SK-N-SH treated with all-trans-retinoic acid at 6 μM for 48 hours (cell line): ENCODE results near the gene DIO1.

ENCODE experiments used
- ATAC-seq: fragments of 200-7000 bp; cut with Tn5 transposase; 3 replicates; pipeline ENCODE4 v1.9.1; 2020; ENCODE audit warnings: mild to moderate bottlenecking, moderate library complexity
- BACH2 ChIP-seq: fragments of 250-450 bp; sonication (Bioruptor Pico); IDR thresholded peaks from 2 replicates; pipeline ENCODE4 v1.9.0; 2021; ENCODE audit warnings: mild to moderate bottlenecking, borderline replicate concordance
- CREB5 ChIP-seq: fragments of 250-450 bp; sonication (Bioruptor Pico); IDR thresholded peaks from 2 replicates; pipeline ENCODE4 v1.5.1; 2020; ENCODE audit warnings: low read depth, mild to moderate bottlenecking, moderate library complexity
- CSDC2 ChIP-seq: fragments of 250-450 bp; sonication (Bioruptor Pico); IDR thresholded peaks from 2 replicates; pipeline ENCODE4 v1.5.0; 2020; ENCODE audit warnings: mild to moderate bottlenecking, moderate library complexity
- ESRRG ChIP-seq: fragments of 250-450 bp; sonication (Bioruptor Pico); IDR thresholded peaks from 2 replicates; pipeline ENCODE4 v1.6.1; 2021; ENCODE audit warnings: mild to moderate bottlenecking
- GLIS3 ChIP-seq: fragments of 250-450 bp; sonication (Bioruptor Pico); IDR thresholded peaks from 2 replicates; pipeline ENCODE4 v1.5.0; 2020; ENCODE audit warnings: mild to moderate bottlenecking, moderate library complexity
- OSR1 ChIP-seq: fragments of 250-450 bp; sonication (Bioruptor Pico); IDR thresholded peaks from 2 replicates; pipeline ENCODE4 v1.8.0; 2022; ENCODE audit warnings: moderate library complexity, mild to moderate bottlenecking, inconsistent platforms
- PPARA ChIP-seq: fragments of 250-450 bp; sonication (Bioruptor Pico); IDR thresholded peaks from 2 replicates; pipeline ENCODE4 v1.5.0; 2020; ENCODE audit warnings: mild to moderate bottlenecking, borderline replicate concordance
- RARB ChIP-seq: fragments of 250-450 bp; sonication (Bioruptor Pico); IDR thresholded peaks from 2 replicates; pipeline ENCODE4 v1.8.0; 2021; ENCODE audit warnings: mild to moderate bottlenecking, moderate library complexity
- SNAI2 ChIP-seq: fragments of 250-450 bp; sonication (Bioruptor Pico); IDR thresholded peaks from 2 replicates; pipeline ENCODE4 v1.5.0; 2020; ENCODE audit warnings: mild to moderate bottlenecking, moderate library complexity
- TCF4 ChIP-seq: fragments of 250-450 bp; sonication (Bioruptor Pico); IDR thresholded peaks from 2 replicates; pipeline ENCODE4 v1.8.0; 2021; ENCODE audit warnings: mild to moderate bottlenecking, moderate library complexity, borderline replicate concordance
- TOX ChIP-seq: fragments of 250-450 bp; sonication (Bioruptor Pico); IDR thresholded peaks from 2 replicates; pipeline ENCODE4 v1.8.0; 2021; ENCODE audit warnings: mild to moderate bottlenecking, moderate library complexity, borderline replicate concordance
- TSHZ2 ChIP-seq: fragments of 250-450 bp; sonication (Bioruptor Pico); IDR thresholded peaks from 2 replicates; pipeline ENCODE4 v1.5.0; 2020; ENCODE audit warnings: mild to moderate bottlenecking, moderate library complexity
- ZFP3 ChIP-seq: fragments of 250-450 bp; sonication (Bioruptor Pico); IDR thresholded peaks from 2 replicates; pipeline ENCODE4 v1.5.0; 2020; ENCODE audit warnings: mild to moderate bottlenecking, moderate library complexity
- ZNF565 ChIP-seq: fragments of 450-650 bp; formaldehyde crosslinking; conservative IDR thresholded peaks from 2 replicates; pipeline ENCODE4 v1.5.0; 2020; ENCODE audit warnings: low read depth, mild to moderate bottlenecking, moderate library complexity
- ZNF70 ChIP-seq: fragments of 450-650 bp; formaldehyde crosslinking; IDR thresholded peaks from 2 replicates; pipeline ENCODE4 v1.5.0; 2020; ENCODE audit warnings: mild to moderate bottlenecking, moderate library complexity
- ZNF8 ChIP-seq: fragments of 450-650 bp; formaldehyde crosslinking; IDR thresholded peaks from 2 replicates; pipeline ENCODE4 v1.5.0; 2020; ENCODE audit warnings: mild to moderate bottlenecking, moderate library complexity
- TF ChIP-seq, protein P1 (sequence below): fragments of 250-450 bp; sonication (Bioruptor Pico); IDR thresholded peaks from 2 replicates; pipeline ENCODE4 v1.8.0; 2021; ENCODE audit warnings: low read depth, mild to moderate bottlenecking, moderate library complexity, borderline replicate concordance
- TF ChIP-seq, protein P2 (sequence below): fragments of 250-450 bp; sonication (Bioruptor Pico); IDR thresholded peaks from 2 replicates; pipeline ENCODE4 v1.8.0; 2020; ENCODE audit warnings: mild to moderate bottlenecking, moderate library complexity, borderline replicate concordance
- TF ChIP-seq, protein P3 (sequence below): fragments of 250-450 bp; sonication (Bioruptor Pico); IDR thresholded peaks from 2 replicates; pipeline ENCODE4 v1.5.1; 2021; ENCODE audit warnings: mild to moderate bottlenecking, moderate library complexity

DIO1 gene

DNA sequence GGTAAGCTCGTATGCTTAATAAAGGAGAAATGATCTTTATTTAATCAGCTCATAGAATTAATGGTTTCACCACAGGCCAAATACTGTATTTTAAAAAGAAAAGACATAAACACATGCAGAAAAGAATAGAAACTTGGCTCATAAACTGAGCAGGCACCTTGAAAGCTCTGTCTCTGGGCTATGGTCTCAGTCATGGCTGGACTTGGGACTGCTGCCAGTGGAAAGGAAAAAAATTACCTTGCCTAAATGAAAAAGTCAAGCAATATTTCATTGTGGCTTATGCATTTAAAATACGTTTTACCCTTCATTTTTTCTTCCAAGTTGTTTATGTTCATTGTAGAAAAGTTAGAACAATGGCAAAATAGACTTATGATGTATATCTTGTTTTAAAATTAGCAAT, 60.1 kb downstream of the DIO1 start (continued):
- TF ChIP-seq GLIS3 (no peak), TOX (CRISPR knock-in tag) (no peak), ZFP3 (no peak)
- TF ChIP-seq, all 23 proteins: peak for 0

- ATAC-seq: peak; percentile 27; the same call in 1 of the 3 replicates
- TF ChIP-seq ZNF70 (no peak), OSR1 (CRISPR knock-in tag) (no peak), CREB5 (CRISPR knock-in tag) (no peak), TCF4 (no peak), CSDC2 (CRISPR knock-in tag) (no peak), ZNF8 (no peak), ESRRG (no peak), RARB (CRISPR knock-in tag) (no peak), SNAI2 (CRISPR knock-in tag) (no peak), GLIS3 (no peak)
- TF ChIP-seq, protein P1, sequence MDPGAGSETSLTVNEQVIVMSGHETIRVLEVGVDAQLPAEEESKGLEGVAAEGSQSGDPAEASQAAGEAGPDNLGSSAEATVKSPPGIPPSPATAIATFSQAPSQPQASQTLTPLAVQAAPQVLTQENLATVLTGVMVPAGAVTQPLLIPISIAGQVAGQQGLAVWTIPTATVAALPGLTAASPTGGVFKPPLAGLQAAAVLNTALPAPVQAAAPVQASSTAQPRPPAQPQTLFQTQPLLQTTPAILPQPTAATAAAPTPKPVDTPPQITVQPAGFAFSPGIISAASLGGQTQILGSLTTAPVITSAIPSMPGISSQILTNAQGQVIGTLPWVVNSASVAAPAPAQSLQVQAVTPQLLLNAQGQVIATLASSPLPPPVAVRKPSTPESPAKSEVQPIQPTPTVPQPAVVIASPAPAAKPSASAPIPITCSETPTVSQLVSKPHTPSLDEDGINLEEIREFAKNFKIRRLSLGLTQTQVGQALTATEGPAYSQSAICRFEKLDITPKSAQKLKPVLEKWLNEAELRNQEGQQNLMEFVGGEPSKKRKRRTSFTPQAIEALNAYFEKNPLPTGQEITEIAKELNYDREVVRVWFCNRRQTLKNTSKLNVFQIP (CRISPR knock-in tag): no peak
- TF ChIP-seq, protein P2, sequence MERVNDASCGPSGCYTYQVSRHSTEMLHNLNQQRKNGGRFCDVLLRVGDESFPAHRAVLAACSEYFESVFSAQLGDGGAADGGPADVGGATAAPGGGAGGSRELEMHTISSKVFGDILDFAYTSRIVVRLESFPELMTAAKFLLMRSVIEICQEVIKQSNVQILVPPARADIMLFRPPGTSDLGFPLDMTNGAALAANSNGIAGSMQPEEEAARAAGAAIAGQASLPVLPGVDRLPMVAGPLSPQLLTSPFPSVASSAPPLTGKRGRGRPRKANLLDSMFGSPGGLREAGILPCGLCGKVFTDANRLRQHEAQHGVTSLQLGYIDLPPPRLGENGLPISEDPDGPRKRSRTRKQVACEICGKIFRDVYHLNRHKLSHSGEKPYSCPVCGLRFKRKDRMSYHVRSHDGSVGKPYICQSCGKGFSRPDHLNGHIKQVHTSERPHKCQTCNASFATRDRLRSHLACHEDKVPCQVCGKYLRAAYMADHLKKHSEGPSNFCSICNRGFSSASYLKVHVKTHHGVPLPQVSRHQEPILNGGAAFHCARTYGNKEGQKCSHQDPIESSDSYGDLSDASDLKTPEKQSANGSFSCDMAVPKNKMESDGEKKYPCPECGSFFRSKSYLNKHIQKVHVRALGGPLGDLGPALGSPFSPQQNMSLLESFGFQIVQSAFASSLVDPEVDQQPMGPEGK (CRISPR knock-in tag): no peak
- TF ChIP-seq, protein P3, sequence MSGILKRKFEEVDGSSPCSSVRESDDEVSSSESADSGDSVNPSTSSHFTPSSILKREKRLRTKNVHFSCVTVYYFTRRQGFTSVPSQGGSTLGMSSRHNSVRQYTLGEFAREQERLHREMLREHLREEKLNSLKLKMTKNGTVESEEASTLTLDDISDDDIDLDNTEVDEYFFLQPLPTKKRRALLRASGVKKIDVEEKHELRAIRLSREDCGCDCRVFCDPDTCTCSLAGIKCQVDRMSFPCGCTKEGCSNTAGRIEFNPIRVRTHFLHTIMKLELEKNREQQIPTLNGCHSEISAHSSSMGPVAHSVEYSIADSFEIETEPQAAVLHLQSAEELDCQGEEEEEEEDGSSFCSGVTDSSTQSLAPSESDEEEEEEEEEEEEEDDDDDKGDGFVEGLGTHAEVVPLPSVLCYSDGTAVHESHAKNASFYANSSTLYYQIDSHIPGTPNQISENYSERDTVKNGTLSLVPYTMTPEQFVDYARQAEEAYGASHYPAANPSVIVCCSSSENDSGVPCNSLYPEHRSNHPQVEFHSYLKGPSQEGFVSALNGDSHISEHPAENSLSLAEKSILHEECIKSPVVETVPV (CRISPR knock-in tag): no peak
These were observed 62.6 kb downstream of the DIO1 start for GRCh38 chr1:53956308-53957168.

GRCh38 chr1:53957194-53957818, 63.3 kb downstream of the DIO1 start:
- ATAC-seq: peak; percentile 87
- TF ChIP-seq, protein P3 (CRISPR knock-in tag): no peak
- TF ChIP-seq PPARA (CRISPR knock-in tag) (no peak), OSR1 (CRISPR knock-in tag) (no peak), BACH2 (CRISPR knock-in tag) (no peak), CSDC2 (CRISPR knock-in tag) (no peak), TSHZ2 (CRISPR knock-in tag) (no peak), ESRRG (no peak), ZNF565 (CRISPR knock-in tag) (no peak)
- TF ChIP-seq, all 23 proteins: peak for 0
